Small intestine (tissue), 7 donors: Measurements from ENCODE around the gene BPTF. TPM values are rescaled to one million over a fixed set of nuclear protein-coding genes. Genes with fewer than 3 reads are reported as not detected.
"Not testable (repeated sequence)": the region's sequence is repeated elsewhere in the genome, so short reads cannot be mapped to it uniquely, and the experiment has no call there.

ENCODE experiments used
- DNase-seq, 2 donors: peaks; one replicate each; pipeline versions ENCODE4 v3.0.0 to v3.0.0-alpha.2; 2013
- FAIRE-seq: peaks from 2 replicates; lab custom pipeline; 2012; peaks lifted over from hg19 to GRCh38; lab: Jason Lieb, UNC
- H3K27ac ChIP-seq, 3 donors: one replicate each; pipeline ENCODE4 v1.5.1; 2013; ENCODE audit warnings: low read length in 2 of 3, mild to moderate bottlenecking in 2 of 3, control low read depth in 1 of 3, inconsistent platforms in 1 of 3, low read depth in 1 of 3, moderate library complexity in 1 of 3
- H3K27me3 ChIP-seq, 3 donors: one replicate each; pipeline ENCODE4 v1.6.1; 2013; ENCODE audit warnings: low read length in 3 of 3, inconsistent platforms in 1 of 3; ENCODE audit not compliant: control insufficient read depth in 3 of 3, insufficient read depth in 3 of 3
- H3K36me3 ChIP-seq, 3 donors: one replicate each; pipeline ENCODE4 v1.6.1; 2013; ENCODE audit warnings: low read length in 3 of 3, inconsistent platforms in 1 of 3, low read depth in 1 of 3, mild to moderate bottlenecking in 1 of 3, moderate library complexity in 1 of 3; ENCODE audit not compliant: control insufficient read depth in 3 of 3, insufficient read depth in 2 of 3
- H3K4me1 ChIP-seq, 3 donors: one replicate each; pipeline ENCODE4 v1.6.1; 2013; ENCODE audit warnings: low read length in 2 of 3, inconsistent platforms in 1 of 3, low read depth in 1 of 3, mild to moderate bottlenecking in 1 of 3, moderate library complexity in 1 of 3; ENCODE audit not compliant: control insufficient read depth in 3 of 3, insufficient read depth in 2 of 3
- H3K4me3 ChIP-seq, 3 donors: one replicate each; pipeline ENCODE4 v1.5.1; 2013; ENCODE audit warnings: low read length in 3 of 3, control low read depth in 1 of 3, inconsistent platforms in 1 of 3, low read depth in 1 of 3, mild to moderate bottlenecking in 1 of 3, moderate library complexity in 1 of 3
- H3K9me3 ChIP-seq, 2 donors: one replicate each; pipeline ENCODE4 v1.6.1; 2013; ENCODE audit warnings: low read depth in 1 of 2, low read length in 1 of 2; ENCODE audit not compliant: control insufficient read depth in 2 of 2, insufficient read depth in 1 of 2
- WGBS, 3 donors: extraction: QIAGEN DNeasy Blood & Tissue Kit; methylation state at CpG; one replicate each; pipeline ENCODE4 v1.1.7; 2013; 5-methylcytosine and 5-hydroxymethylcytosine counted together
- polyA plus RNA-seq, 4 donors: library from polyadenylated mRNA; stranded (reverse) in 3 of 4; unstranded in 1 of 4; fragments of 200-250 nt in 3 of 4; fragments of 120-200 nt in 1 of 4; gene quantifications; one replicate each; pipeline versions ENCODE4 v1.2.1 to v1.2.3, GENCODE V29; 2013
- donor health status: healthy with polysubstance abuse.
- donor health status: control.
- donor health status: control.
- donor health status: Bipolar disorder and iron deficiency.
- donor health status: healthy.

The BPTF gene
- polyA plus RNA-seq, 4 donors: 11.6 to 59.3 (median 17.5) TPM

DNA sequence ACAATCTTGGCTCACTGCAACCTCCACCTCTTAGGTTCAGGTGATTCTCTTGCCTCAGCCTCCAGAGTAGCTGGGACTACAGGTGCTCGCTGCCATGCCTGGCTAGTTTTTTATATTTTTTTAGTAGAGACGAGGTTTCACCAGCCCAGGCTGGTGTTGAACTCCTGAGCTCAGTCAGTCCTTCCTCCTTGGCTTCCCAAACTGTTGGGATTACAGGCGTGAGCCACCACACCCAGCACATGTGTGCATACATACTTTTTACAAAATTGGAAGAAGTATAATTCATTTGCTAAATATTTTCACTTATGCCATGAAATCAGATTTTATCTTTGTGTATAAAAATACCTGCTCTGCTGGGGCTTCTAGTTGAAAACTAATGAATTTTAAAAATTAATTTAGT lies 13.2 kb downstream of the BPTF start:
- Histone ChIP-seq H3K9me3 (no peaks in the 10 kb centered on the region), H3K27me3 (no peaks in the 10 kb centered on the region), H3K4me1 (peaks cover 0 to 2% (median 0%) of the 10 kb centered on the region in 3 donors), H3K27ac (no peak overlapping the region), H3K4me3 (no peak overlapping the region), H3K36me3 (peaks cover 0 to 9% (median 0%) of the 10 kb centered on the region in 3 donors)
- 65 to 85% (median 76%) methylated on average over 3 of the region's 3 CpGs for WGBS, 3 donors
- no peak for DNase-seq
- FAIRE-seq: no peak

DNA sequence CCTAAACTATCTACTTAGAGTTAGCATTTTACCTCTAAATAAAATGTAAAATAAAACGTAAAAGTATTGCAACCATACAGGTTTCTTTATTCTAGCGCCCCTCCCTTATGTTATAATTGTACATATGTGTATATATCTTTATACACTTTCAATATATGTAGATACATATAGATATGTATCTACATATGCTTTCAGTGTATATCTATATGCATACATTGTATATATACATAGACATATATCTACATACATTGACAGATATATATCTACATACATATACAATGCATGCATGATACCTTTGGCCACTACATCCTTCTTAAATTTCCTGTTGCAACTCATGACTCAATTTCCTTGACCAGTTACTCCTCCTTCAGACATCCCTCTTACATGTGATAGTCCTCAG lies 16.7 kb downstream of the BPTF start:
- no peak overlapping the region for H3K4me3 ChIP-seq
- no peak for DNase-seq
- peaks cover 0 to 7% (median 0%) of the 10 kb centered on the region in 3 donors for H3K36me3 ChIP-seq
- no peak overlapping the region for H3K27ac ChIP-seq
- WGBS, 3 donors: 89 to 94% (median 89%) methylated on average over 2 of the region's 2 CpGs
- no peaks in the 10 kb centered on the region for H3K27me3 ChIP-seq
- no peak for FAIRE-seq
- H3K9me3 ChIP-seq: no peaks in the 10 kb centered on the region
- H3K4me1 ChIP-seq: no peaks in the 10 kb centered on the region

DNA sequence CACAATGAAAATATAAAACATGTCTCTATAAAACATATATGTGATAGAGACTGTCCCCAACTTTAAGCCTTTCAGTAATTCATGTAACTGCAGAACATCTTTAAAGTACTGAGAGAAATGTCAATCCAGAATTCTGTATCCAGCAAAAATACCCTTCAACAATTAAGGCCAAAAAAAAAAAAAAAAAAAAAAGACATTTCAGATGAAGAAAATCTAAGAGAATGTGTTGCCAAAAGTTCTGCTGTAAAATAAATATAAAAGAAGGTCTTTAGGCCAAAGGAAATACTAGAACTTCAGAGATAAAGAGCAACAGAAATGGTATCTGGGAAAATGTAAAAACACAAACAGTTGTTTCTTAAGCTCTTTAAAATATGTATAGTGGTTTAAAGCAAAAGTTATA lies 17.3 kb downstream of the BPTF start:
- Histone ChIP-seq H3K4me1 (no peaks in the 10 kb centered on the region), H3K27ac (no peak overlapping the region), H3K4me3 (no peak overlapping the region), H3K27me3 (no peaks in the 10 kb centered on the region), H3K9me3 (no peaks in the 10 kb centered on the region), H3K36me3 (peaks cover 0 to 7% (median 0%) of the 10 kb centered on the region in 3 donors)
- DNase-seq (no peak), FAIRE-seq (no peak)

DNA sequence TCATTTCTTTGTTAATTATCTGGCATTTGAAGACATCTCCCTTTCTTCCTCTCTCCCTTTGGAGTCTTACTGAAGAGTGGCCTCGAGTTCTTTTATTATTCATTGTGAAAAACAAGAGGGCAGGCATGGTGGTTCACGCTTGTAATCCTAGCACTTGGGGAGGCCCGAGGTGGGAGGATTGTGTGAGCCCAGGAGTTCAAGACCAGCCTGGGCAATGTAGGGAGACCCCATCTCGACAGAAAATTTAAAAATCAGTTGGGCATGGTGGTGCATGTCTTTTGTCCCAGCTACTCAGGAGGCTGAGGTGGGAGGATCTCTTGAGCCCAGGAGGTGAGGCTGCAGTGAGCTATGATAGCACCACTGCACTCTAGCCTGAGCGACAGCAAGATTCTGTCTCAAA lies 20.1 kb downstream of the BPTF start:
- FAIRE-seq: no peak
- WGBS, 3 donors: 85 to 90% (median 87%) methylated on average over 5 of the region's 5 CpGs
- H3K27ac ChIP-seq: no peak overlapping the region

DNA sequence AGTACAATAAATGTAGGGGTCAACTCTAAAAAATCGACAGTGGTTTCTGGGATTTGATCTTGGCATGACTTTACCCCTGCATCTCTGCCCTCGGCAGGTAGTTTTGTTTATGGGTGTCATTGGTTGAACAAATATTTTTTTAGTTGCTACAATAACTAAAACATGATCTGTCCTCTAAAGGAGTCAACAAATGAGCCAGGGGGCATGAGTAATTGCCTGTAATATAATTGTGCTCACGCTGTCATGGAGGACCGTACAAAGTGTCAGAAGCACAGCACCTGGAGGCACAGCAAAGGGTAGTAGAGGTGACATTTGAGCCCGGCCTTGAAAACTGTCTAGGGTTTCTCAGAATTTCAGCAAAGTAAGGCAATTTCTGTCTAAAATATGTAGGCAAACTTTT lies 22.9 kb downstream of the BPTF start:
- FAIRE-seq, H3K4me3 ChIP-seq, H3K9me3 ChIP-seq, DNase-seq, H3K27ac ChIP-seq, H3K4me1 ChIP-seq, H3K36me3 ChIP-seq, H3K27me3 ChIP-seq: not testable (repeated sequence)
- 78 to 91% (median 87%) methylated on average over 5 of the region's 5 CpGs for WGBS, 3 donors

More for the DNA sequence above, 20.1 kb downstream of the BPTF start:
- no peak overlapping the region for H3K4me3 ChIP-seq
- no peak for DNase-seq
- no peaks in the 10 kb centered on the region for H3K27me3 ChIP-seq
- peaks cover 0 to 6% (median 0%) of the 10 kb centered on the region in 3 donors for H3K36me3 ChIP-seq
- H3K4me1 ChIP-seq: no peaks in the 10 kb centered on the region
- H3K9me3 ChIP-seq: peaks cover 0 to 5% of the 10 kb centered on the region in 2 donors

DNA sequence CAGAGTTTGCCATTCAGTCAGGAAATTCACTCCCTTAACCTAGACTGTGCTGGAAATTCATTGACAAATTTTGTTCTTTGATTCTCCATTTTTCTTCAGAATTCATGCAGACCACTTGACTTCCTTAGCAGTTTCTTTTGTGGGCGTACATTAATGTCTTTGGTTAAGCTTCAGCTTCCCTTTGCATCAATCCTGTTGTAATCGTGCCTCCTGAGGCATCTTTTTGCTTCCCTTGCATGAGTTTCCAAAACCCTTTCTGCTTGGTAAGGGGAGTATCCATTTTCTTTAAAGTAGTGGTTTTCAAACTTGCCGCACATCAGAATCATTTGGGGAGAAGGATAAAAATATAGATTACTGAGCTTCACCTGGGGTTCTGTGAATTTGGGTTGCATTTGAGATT lies 23.5 kb downstream of the BPTF start:
- WGBS, 3 donors: 86 to 96% (median 86%) methylated on average over 3 of the region's 3 CpGs

DNA sequence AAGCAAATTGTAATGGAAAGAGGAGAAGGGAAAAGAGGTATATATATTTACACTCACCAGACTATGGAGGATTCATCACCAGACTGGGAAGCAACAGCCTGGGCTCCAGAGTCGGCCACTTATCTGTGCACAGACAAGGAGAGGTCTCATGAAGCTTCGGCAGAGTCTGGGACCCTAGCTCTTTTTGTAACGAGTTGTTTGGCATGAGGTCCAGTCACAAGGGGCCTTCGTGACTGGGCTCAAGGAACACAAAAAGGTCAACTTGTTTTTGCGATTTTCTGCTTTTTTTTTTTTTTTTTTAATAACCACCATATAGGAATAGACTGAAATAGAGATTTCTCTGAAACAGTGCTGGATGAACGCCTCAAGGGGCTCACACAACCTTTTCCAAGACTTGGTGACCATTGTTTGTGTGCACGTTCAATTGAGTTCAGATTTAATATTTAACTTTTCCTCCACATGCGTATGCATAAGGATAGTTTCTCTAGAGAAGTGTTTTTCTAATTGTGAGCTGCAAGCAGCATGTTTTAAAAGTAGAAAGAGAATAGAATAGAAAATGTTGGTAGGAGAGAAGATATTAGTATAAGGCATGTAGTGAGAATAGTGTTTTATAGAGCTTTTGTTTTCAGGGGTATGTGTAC lies 25.8 kb downstream of the BPTF start:
- Histone ChIP-seq H3K9me3 (peaks cover 0 to 5% of the 10 kb centered on the region in 2 donors), H3K4me1 (peaks cover 0 to 8% (median 0%) of the 10 kb centered on the region in 3 donors), H3K27me3 (no peaks in the 10 kb centered on the region), H3K27ac (no peak overlapping the region), H3K36me3 (peaks cover 0 to 18% (median 2%) of the 10 kb centered on the region in 3 donors), H3K4me3 (no peak overlapping the region)
- FAIRE-seq: no peak
- 74 to 80% (median 76%) methylated on average over 8 of the region's 8 CpGs for WGBS, 3 donors
- no peak for DNase-seq

More for the DNA sequence above, 23.5 kb downstream of the BPTF start:
- not testable (repeated sequence) for H3K4me3 ChIP-seq, H3K27me3 ChIP-seq, FAIRE-seq, H3K4me1 ChIP-seq, H3K27ac ChIP-seq, H3K36me3 ChIP-seq, DNase-seq, H3K9me3 ChIP-seq

DNA sequence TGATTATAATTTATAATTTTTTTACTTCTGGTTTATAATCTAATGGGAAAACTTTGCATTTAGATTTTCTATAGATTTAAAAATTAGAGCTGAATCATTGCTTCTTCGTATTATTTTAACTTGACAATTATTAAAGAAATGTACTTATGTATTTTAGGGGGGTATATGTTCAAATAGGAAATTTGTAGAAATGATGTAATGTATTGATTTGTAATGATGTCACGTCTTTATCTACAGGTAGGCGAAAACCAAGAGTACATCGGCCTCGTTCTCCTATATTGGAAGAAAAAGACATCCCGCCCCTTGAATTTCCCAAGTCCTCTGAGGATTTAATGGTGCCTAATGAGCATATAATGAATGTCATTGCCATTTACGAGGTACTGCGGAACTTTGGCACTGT lies 28.4 kb downstream of the BPTF start:
- peaks cover 0 to 21% (median 2%) of the 10 kb centered on the region in 3 donors for H3K36me3 ChIP-seq
- FAIRE-seq (no peak), DNase-seq (no peak)
- H3K27ac ChIP-seq: no peak overlapping the region
- WGBS, 3 donors: 88 to 93% (median 92%) methylated on average over 8 of the region's 8 CpGs
- H3K4me1 ChIP-seq: peaks cover 0 to 12% (median 0%) of the 10 kb centered on the region in 3 donors
- peaks cover 0 to 5% of the 10 kb centered on the region in 2 donors for H3K9me3 ChIP-seq
- no peaks in the 10 kb centered on the region for H3K27me3 ChIP-seq
- H3K4me3 ChIP-seq: no peak overlapping the region

DNA sequence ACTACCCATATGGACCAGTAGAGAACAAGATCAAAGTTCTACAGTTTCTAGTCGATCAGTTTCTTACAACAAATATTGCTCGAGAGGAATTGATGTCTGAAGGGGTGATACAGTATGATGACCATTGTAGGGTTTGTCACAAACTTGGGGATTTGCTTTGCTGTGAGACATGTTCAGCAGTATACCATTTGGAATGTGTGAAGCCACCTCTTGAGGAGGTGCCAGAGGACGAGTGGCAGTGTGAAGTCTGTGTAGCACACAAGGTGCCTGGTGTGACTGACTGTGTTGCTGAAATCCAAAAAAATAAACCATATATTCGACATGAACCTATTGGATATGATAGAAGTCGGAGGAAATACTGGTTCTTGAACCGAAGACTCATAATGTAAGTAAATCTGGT lies 29.1 kb downstream of the BPTF start:
- Histone ChIP-seq H3K27me3 (no peaks in the 10 kb centered on the region), H3K4me1 (peaks cover 0 to 12% (median 0%) of the 10 kb centered on the region in 3 donors), H3K27ac (no peak overlapping the region), H3K4me3 (no peak overlapping the region), H3K9me3 (peaks cover 0 to 4% of the 10 kb centered on the region in 2 donors), H3K36me3 (peaks cover 0 to 21% (median 2%) of the 10 kb centered on the region in 3 donors)
- FAIRE-seq (no peak), DNase-seq (no peak)
- 92 to 96% (median 94%) methylated on average over 6 of the region's 6 CpGs for WGBS, 3 donors
